ENCODE results near the gene CCDC85B. TPM values are rescaled to one million over a fixed set of nuclear protein-coding genes. Genes with fewer than 3 reads are reported as not detected.
A peak's percentile ranks its signal among the peaks of the same experiment; 100 is the strongest.

CCDC85B gene
- total and polyA plus RNA-seq, 8 donors, result 7.0 to 68.9 (median 29.7) TPM

DNA sequence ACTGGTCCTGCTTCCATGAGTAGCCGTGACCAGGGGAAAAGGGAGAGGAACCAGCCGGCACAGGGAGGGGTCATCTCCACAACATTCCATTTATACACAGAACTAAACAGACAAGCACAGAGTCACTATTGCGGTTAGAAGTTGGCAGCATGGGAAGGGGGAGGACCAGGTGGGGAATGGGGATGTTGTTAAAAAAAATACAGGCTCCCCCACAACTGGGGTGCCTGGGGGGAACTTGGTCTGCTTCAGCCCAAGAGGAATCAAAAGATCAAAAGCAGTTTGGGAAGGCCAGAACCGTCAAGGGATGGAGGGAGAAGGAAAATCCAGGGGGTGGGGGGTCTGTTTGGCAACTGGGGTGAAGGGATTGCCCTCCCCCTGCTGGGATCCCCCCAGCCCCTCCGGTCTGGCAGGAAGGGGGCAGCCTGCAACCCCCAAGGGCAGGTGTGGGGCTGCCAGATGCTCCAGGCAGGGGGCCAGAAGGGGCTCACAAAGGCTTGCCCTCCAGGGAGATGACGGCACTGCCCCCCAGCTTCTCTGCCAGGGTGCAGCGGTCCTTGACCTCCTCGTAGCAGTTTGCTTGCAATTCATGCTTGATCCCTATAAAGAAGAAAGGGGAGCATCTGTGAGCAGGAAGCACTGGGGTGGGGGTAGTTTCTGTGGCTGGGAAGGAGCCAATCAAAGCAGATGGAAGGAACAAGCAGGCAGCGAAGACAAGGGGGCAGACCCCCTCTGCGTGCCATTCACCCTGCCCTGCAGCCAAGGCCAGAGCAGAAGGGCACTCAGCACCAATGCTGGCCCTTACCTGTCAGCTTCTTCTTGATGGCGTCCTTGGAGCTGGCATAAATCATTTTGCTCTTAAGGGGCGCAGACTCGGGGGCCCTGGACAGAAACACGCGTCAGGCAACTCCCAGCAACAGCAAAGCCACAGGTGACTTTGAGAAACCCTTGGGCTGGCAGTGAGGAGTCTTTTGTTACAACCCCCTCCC lies 35.3 kb upstream of the CCDC85B start:
- TF ChIP-seq POLR2A (IDR thresholded peaks at IDR 0.05), result no peak
- no peak for TF ChIP-seq POLR2AphosphoS5 (IDR thresholded peaks at IDR 0.05)
- TF ChIP-seq, protein P1, sequence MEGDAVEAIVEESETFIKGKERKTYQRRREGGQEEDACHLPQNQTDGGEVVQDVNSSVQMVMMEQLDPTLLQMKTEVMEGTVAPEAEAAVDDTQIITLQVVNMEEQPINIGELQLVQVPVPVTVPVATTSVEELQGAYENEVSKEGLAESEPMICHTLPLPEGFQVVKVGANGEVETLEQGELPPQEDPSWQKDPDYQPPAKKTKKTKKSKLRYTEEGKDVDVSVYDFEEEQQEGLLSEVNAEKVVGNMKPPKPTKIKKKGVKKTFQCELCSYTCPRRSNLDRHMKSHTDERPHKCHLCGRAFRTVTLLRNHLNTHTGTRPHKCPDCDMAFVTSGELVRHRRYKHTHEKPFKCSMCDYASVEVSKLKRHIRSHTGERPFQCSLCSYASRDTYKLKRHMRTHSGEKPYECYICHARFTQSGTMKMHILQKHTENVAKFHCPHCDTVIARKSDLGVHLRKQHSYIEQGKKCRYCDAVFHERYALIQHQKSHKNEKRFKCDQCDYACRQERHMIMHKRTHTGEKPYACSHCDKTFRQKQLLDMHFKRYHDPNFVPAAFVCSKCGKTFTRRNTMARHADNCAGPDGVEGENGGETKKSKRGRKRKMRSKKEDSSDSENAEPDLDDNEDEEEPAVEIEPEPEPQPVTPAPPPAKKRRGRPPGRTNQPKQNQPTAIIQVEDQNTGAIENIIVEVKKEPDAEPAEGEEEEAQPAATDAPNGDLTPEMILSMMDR (IDR thresholded peaks at IDR 0.05), result no peak
- TF ChIP-seq EP300 (IDR thresholded peaks at IDR 0.05), result no peak
- DNase-seq, result no peak
- Histone ChIP-seq H3K27ac (peak overlapping the region in 4 of 5 donors; percentile 4 to 97 (median 33)), H3K36me3 (peaks cover 42 to 64% (median 59%) of the 10 kb centered on the region in 4 donors), H3K27me3 (no peaks in the 10 kb centered on the region), H3K4me1 (peaks cover 21 to 70% (median 59%) of the 10 kb centered on the region in 4 donors), H3K4me3 (peak overlapping the region in 2 of 4 donors; percentile 94 to 99), H3K9me3 (peaks cover 0 to 7% (median 0%) of the 10 kb centered on the region in 4 donors)
- WGBS, 5 donors, result 69 to 77% (median 71%) methylated on average over 14 to 15 of the region's 15 CpGs
- intact Hi-C loops (cut with DNase I; ENCODE audit: low total_unique reads), result no loop called here

DNA sequence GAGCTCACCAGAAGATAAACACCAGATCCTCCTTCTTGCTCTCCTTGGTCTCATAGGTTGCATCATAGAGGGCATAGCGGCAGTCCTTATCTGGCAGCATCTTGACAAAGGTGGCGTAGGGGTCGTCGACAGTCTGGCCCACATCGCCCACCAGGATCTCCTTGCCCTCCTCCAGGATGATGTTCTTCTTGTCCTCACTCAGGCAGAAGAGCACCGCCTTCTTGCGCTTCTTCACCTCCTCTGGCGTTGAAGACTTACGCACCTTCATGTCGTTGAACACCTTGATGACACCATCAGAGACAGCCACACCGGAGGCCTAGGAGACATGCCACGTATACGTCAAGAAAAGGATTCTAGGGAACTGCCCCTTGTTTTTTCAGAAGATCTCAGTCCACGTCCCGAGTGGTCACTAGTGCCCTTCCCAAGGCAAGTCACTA lies 34.5 kb upstream of the CCDC85B start:
- H3K27ac ChIP-seq, result peak overlapping the region in 4 of 5 donors; percentile 92 to 98 (median 97)
- peak overlapping the region; percentile 94 to 99 (median 99) for H3K4me3 ChIP-seq
- peaks cover 21 to 73% (median 64%) of the 10 kb centered on the region in 4 donors for H3K4me1 ChIP-seq
- no peak for DNase-seq
- TF ChIP-seq, protein P1 (IDR thresholded peaks at IDR 0.05), result no peak
- TF ChIP-seq POLR2AphosphoS5 (IDR thresholded peaks at IDR 0.05) (no peak), EP300 (IDR thresholded peaks at IDR 0.05) (no peak)
- H3K27me3 ChIP-seq, result no peaks in the 10 kb centered on the region
- peaks cover 0 to 7% (median 0%) of the 10 kb centered on the region in 4 donors for H3K9me3 ChIP-seq
- intact Hi-C loops (cut with DNase I; ENCODE audit: low total_unique reads), result no loop called here
- H3K36me3 ChIP-seq, result peaks cover 42 to 56% (median 54%) of the 10 kb centered on the region in 4 donors
- 77 to 85% (median 78%) methylated on average over 15 of the region's 15 CpGs for WGBS, 5 donors

DNA sequence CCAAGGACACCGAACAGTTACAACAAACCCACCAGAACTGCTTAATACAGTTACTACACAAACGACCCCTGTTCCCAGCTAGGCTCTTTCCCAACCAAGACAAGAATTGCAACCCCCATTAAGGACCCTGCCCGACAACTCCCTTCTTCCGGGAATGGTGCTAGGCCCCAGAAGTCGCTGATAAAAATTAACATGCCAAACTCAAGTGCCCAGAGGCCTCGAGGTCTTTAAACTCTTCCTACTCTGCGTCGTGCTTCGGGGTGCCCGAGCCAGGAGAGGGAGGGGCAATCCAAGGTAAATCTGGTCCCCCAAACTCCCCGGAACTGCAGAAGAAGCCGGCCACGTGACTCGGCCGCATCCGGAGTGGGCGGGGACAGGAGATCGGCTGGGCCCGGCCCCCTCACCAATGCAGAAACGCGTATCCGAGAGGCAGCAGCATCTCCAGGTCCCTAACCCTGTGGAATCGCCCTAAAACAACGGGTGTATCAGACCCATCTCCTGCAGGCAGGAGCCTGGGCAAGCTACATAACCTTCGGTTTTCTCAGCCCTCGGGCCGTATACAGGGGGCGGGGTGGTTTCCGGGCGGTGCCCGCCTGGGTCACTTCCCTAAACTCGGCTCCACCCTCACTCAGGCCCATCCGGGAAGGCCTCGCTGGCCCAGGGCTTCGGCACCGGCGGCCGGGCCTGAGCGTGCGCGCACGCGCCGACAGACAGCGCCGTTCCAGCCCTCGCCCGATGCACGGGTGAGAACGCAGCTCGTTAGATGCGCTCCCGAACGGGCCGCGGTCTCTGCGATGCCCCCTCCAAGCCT lies 33.6 kb upstream of the CCDC85B start:
- 1 to 6% (median 1%) methylated on average over 16 to 57 of the region's 57 CpGs for WGBS, 5 donors
- DNase-seq, result peak; percentile 84 to 90
- intact Hi-C loops (cut with DNase I; ENCODE audit: low total_unique reads), result no loop called here
- peak overlapping the region; percentile 94 to 99 (median 99) for H3K4me3 ChIP-seq
- no peaks in the 10 kb centered on the region for H3K27me3 ChIP-seq
- no peaks in the 10 kb centered on the region for H3K9me3 ChIP-seq
- H3K4me1 ChIP-seq, result peaks cover 30 to 78% (median 73%) of the 10 kb centered on the region in 4 donors
- TF ChIP-seq POLR2A (IDR thresholded peaks at IDR 0.05), result peak in 1 of 4 donors; percentile 7
- TF ChIP-seq EP300 (IDR thresholded peaks at IDR 0.05), result no peak
- TF ChIP-seq, protein P1 (IDR thresholded peaks at IDR 0.05), result no peak
- TF ChIP-seq POLR2AphosphoS5 (IDR thresholded peaks at IDR 0.05), result peak; percentile 24 to 88 (median 79)
- peak overlapping the region; percentile 92 to 98 (median 97) for H3K27ac ChIP-seq
- peaks cover 40 to 51% (median 47%) of the 10 kb centered on the region in 4 donors for H3K36me3 ChIP-seq

DNA sequence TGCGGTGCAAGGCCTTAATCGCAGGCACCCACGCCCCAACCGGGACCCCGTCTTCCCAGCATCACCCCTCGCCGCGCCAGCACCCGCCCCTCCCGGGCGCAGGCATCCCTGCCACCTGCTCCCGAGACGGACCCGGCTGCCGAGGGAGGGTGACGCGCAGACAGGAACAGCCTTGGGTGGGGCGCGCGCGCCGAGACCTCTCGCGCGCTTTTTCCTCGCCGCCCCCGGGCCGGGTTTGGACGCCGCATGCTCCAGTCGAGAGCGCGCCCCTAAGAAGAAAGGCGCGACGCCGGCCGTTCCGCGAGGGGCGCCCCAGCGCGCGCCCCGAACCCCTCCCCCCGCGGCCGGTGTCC lies 33.0 kb upstream of the CCDC85B start:
- Histone ChIP-seq H3K27me3 (no peaks in the 10 kb centered on the region), H3K9me3 (no peaks in the 10 kb centered on the region), H3K4me3 (peak overlapping the region; percentile 94 to 99 (median 99)), H3K36me3 (peaks cover 43 to 51% (median 47%) of the 10 kb centered on the region in 4 donors), H3K4me1 (peaks cover 34 to 79% (median 76%) of the 10 kb centered on the region in 4 donors), H3K27ac (peak overlapping the region; percentile 92 to 98 (median 97))
- no peak for DNase-seq
- no peak for TF ChIP-seq EP300 (IDR thresholded peaks at IDR 0.05)
- TF ChIP-seq, protein P1 (IDR thresholded peaks at IDR 0.05), result no peak
- no peak for TF ChIP-seq POLR2A (IDR thresholded peaks at IDR 0.05)
- 0 to 1% (median 0%) methylated on average over 20 to 49 of the region's 49 CpGs; no CpG with 5 or more reads in 1 of the 5 donors for WGBS, 5 donors
- intact Hi-C loops (cut with DNase I; ENCODE audit: low total_unique reads), result no loop called here
